Activated T-helper 1 cell treated with anti-CD3 and anti-CD28 coated beads, Interleukin-12 subunit alpha, Interleukin-12 subunit beta, Interleukin-2, Interleukin-4 antibody, amounts not matched to agents 30 ng/mL and 10 ng/mL and 1 ng/mL, durations not matched to agents 14 hours and 24 hours and 36 hours (primary cell): Measurements from ENCODE around the gene CARMIL3. TPM values are rescaled to one million over a fixed set of nuclear protein-coding genes. Genes with fewer than 3 reads are reported as not detected.
"Not testable (repeated sequence)": the region's sequence is repeated elsewhere in the genome, so short reads cannot be mapped to it uniquely, and the experiment has no call there.

Experiments used
- DNase-seq: peaks from one replicate; pipeline ENCODE4 v3.0.0; 2021; ENCODE audit warnings: low spot score
- H3K27ac Mint-ChIP-seq: one replicate; pipeline ENCODE4 v1.8.0; 2021; ENCODE audit warnings: mild to moderate bottlenecking, mixed read lengths
- H3K27me3 Mint-ChIP-seq: one replicate; pipeline ENCODE4 v1.8.0; 2022; ENCODE audit warnings: mild to moderate bottlenecking, moderate library complexity, mixed read lengths; ENCODE audit not compliant: insufficient read depth
- H3K36me3 Mint-ChIP-seq: one replicate; pipeline ENCODE4 v1.8.0; 2021; ENCODE audit warnings: low read depth, mixed read lengths
- H3K4me1 Mint-ChIP-seq: one replicate; pipeline ENCODE4 v1.8.0; 2021; ENCODE audit warnings: low read depth, mixed read lengths
- H3K4me3 Mint-ChIP-seq: one replicate; pipeline ENCODE4 v1.8.0; 2021; ENCODE audit warnings: mild to moderate bottlenecking, moderate library complexity, mixed read lengths
- H3K9me3 Mint-ChIP-seq: one replicate; pipeline ENCODE4 v1.8.0; 2021; ENCODE audit warnings: mixed read lengths
- intact Hi-C: fragments of 100-400 bp; cut with micrococcal nuclease; formaldehyde crosslinking; loops from one replicate; pipeline ENCODE4 v1.15.1; 2024
- total RNA-seq: library from RNA; stranded (reverse); gene quantifications from 2 replicates; pipeline ENCODE4 v1.2.3, GENCODE V29; 2022

CARMIL3 gene
- total RNA-seq, 1 donor from 2014 or later, result 3.4 TPM

GRCh38 chr14:24102357-24103048 is 50.7 kb downstream of the CARMIL3 start:
- H3K27me3 Mint-ChIP-seq, result no peaks in the 10 kb centered on the region
- H3K4me3 Mint-ChIP-seq, result no peak overlapping the region
- peaks cover 4% of the 10 kb centered on the region for H3K9me3 Mint-ChIP-seq
- H3K27ac Mint-ChIP-seq, result no peak overlapping the region
- intact Hi-C loops, result no loop called here
- H3K36me3 Mint-ChIP-seq, result peaks cover 45% of the 10 kb centered on the region
- peaks cover 15% of the 10 kb centered on the region for H3K4me1 Mint-ChIP-seq
- DNase-seq, result no peak

- Mint-ChIP-seq H3K4me3 (no peak overlapping the region), H3K9me3 (peaks cover 4% of the 10 kb centered on the region), H3K36me3 (peaks cover 42% of the 10 kb centered on the region), H3K27ac (no peak overlapping the region), H3K4me1 (peaks cover 24% of the 10 kb centered on the region), H3K27me3 (no peaks in the 10 kb centered on the region)
- DNase-seq, result no peak
- intact Hi-C loops, result no loop called here
Observed at GRCh38 chr14:24103451-24103850, 51.6 kb downstream of the CARMIL3 start.

GRCh38 chr14:24105609-24106239 is 53.9 kb downstream of the CARMIL3 start:
- H3K4me1 Mint-ChIP-seq, result peaks cover 32% of the 10 kb centered on the region
- intact Hi-C loops, H3K27me3 Mint-ChIP-seq: not testable (repeated sequence)

GRCh38 chr14:24106672-24107271 is 55.0 kb downstream of the CARMIL3 start:
- no peak for DNase-seq
- no peaks in the 10 kb centered on the region for H3K27me3 Mint-ChIP-seq
- H3K27ac Mint-ChIP-seq, result no peak overlapping the region
- H3K4me1 Mint-ChIP-seq, result peaks cover 32% of the 10 kb centered on the region
- H3K9me3 Mint-ChIP-seq, result peaks cover 4% of the 10 kb centered on the region
- no peak overlapping the region for H3K4me3 Mint-ChIP-seq
- intact Hi-C loops, result no loop called here
- peaks cover 22% of the 10 kb centered on the region for H3K36me3 Mint-ChIP-seq

More at GRCh38 chr14:24105609-24106239, 53.9 kb downstream of the CARMIL3 start:
- not testable (repeated sequence) for H3K9me3 Mint-ChIP-seq, H3K4me3 Mint-ChIP-seq, DNase-seq
- Mint-ChIP-seq H3K36me3 (peaks cover 30% of the 10 kb centered on the region), H3K27ac (peak overlapping the region; percentile 15)

- H3K9me3 Mint-ChIP-seq, result peaks cover 4% of the 10 kb centered on the region
- DNase-seq, result no peak
- peaks cover 17% of the 10 kb centered on the region for H3K36me3 Mint-ChIP-seq
- peak overlapping the region; percentile 95 for H3K27ac Mint-ChIP-seq
- H3K4me3 Mint-ChIP-seq, result peak overlapping the region; percentile 24
- intact Hi-C loops, result loop anchor here (1.0 kb wide), 4 partner anchors 18 to 94 kb away; no protein-coding TSS in a partner anchor
- no peaks in the 10 kb centered on the region for H3K27me3 Mint-ChIP-seq
- H3K4me1 Mint-ChIP-seq, result peaks cover 34% of the 10 kb centered on the region
Observed at GRCh38 chr14:24108336-24108874, 56.6 kb downstream of the CARMIL3 start.

- no peak for DNase-seq
- no peak overlapping the region for H3K4me3 Mint-ChIP-seq
- no peaks in the 10 kb centered on the region for H3K27me3 Mint-ChIP-seq
- H3K27ac Mint-ChIP-seq, result no peak overlapping the region
- peaks cover 5% of the 10 kb centered on the region for H3K36me3 Mint-ChIP-seq
- peaks cover 33% of the 10 kb centered on the region for H3K4me1 Mint-ChIP-seq
- intact Hi-C loops, result loop anchor here (5.0 to 10.0 kb wide), 4 partner anchors 332 to 785 kb away; partner anchors contain the start of genes NGDN, PABPN1, SDR39U1 and THTPA
- no peaks in the 10 kb centered on the region for H3K9me3 Mint-ChIP-seq
Observed at GRCh38 chr14:24110060-24110459, 58.3 kb downstream of the CARMIL3 start.

GRCh38 chr14:24110523-24110922 is 58.7 kb downstream of the CARMIL3 start:
- Mint-ChIP-seq H3K4me3 (no peak overlapping the region), H3K9me3 (no peaks in the 10 kb centered on the region), H3K27me3 (no peaks in the 10 kb centered on the region), H3K4me1 (peaks cover 35% of the 10 kb centered on the region), H3K36me3 (peaks cover 5% of the 10 kb centered on the region), H3K27ac (no peak overlapping the region)
- intact Hi-C loops, result loop anchor here (5.0 to 10.0 kb wide), 4 partner anchors 332 to 786 kb away; partner anchors contain the start of genes NGDN, PABPN1, SDR39U1 and THTPA
- no peak for DNase-seq

- DNase-seq, result no peak
- Mint-ChIP-seq H3K4me3 (peak overlapping the region; percentile 99), H3K27ac (peak overlapping the region; percentile 98), H3K36me3 (peaks cover 22% of the 10 kb centered on the region), H3K4me1 (peaks cover 42% of the 10 kb centered on the region), H3K27me3 (no peaks in the 10 kb centered on the region), H3K9me3 (no peaks in the 10 kb centered on the region)
- intact Hi-C loops, result loop anchor here (5.0 to 10.0 kb wide), 4 partner anchors 329 to 789 kb away; partner anchors contain the start of genes NGDN, PABPN1, SDR39U1 and THTPA
Observed at GRCh38 chr14:24113379-24113800, 61.6 kb downstream of the CARMIL3 start.

GRCh38 chr14:24113801-24114531 is 62.2 kb downstream of the CARMIL3 start:
- no peaks in the 10 kb centered on the region for H3K9me3 Mint-ChIP-seq
- peak overlapping the region; percentile 98 for H3K27ac Mint-ChIP-seq
- peaks cover 36% of the 10 kb centered on the region for H3K4me1 Mint-ChIP-seq
- H3K27me3 Mint-ChIP-seq, result no peaks in the 10 kb centered on the region
- peak overlapping the region; percentile 99 for H3K4me3 Mint-ChIP-seq
- peaks cover 26% of the 10 kb centered on the region for H3K36me3 Mint-ChIP-seq
- DNase-seq, result peak; percentile 76
- intact Hi-C loops, result loop anchor here (1.0 to 10.0 kb wide), 13 partner anchors 20 to 789 kb away; partner anchors contain the start of genes CHMP4A, DHRS4L2, EMC9 and NGDN

GRCh38 chr14:24114532-24115421 is 63.0 kb downstream of the CARMIL3 start, which contains the start of the genes DCAF11 and NRL:
TSS of gene DCAF11 (plus strand) at chr14:24114777. CDS start at chr14:24115595, 818 bp downstream.
TSS of gene NRL (minus strand) at chr14:24114949. CDS start at chr14:24082848, 32,101 bp downstream.
- H3K4me1 Mint-ChIP-seq, result peaks cover 34% of the 10 kb centered on the region
- no peaks in the 10 kb centered on the region for H3K9me3 Mint-ChIP-seq
- DNase-seq, result peak; percentile 98
- no peaks in the 10 kb centered on the region for H3K27me3 Mint-ChIP-seq
- H3K27ac Mint-ChIP-seq, result peak within 1 kb of the TSS; percentile 98
- peaks cover 33% of the 10 kb centered on the region for H3K36me3 Mint-ChIP-seq
- H3K4me3 Mint-ChIP-seq, result peak within 1 kb of the TSS; percentile 99
- intact Hi-C loops, result loop anchor here (1.0 to 10.0 kb wide), 18 partner anchors 20 to 790 kb away; partner anchors contain the start of genes CHMP4A, DHRS1, DHRS4L2 and EMC9

- intact Hi-C loops, result loop anchor here (1.0 to 10.0 kb wide), 7 partner anchors 21 to 791 kb away; partner anchors contain the start of genes DHRS1, GMPR2, IPO4 and IRF9
- Mint-ChIP-seq H3K36me3 (peaks cover 33% of the 10 kb centered on the region), H3K9me3 (no peaks in the 10 kb centered on the region), H3K27me3 (no peaks in the 10 kb centered on the region), H3K4me3 (peak overlapping the region; percentile 99), H3K4me1 (peaks cover 34% of the 10 kb centered on the region), H3K27ac (peak overlapping the region; percentile 98)
- no peak for DNase-seq
Observed at GRCh38 chr14:24115422-24116127, 63.8 kb downstream of the CARMIL3 start.
